IMR-90 (cell line): ENCODE data around the gene EDA. TPM values are rescaled to one million over a fixed set of nuclear protein-coding genes. Genes with fewer than 3 reads are reported as not detected.

Experiments used
- ATAC-seq: fragments of 200-7000 bp; cut with Tn5 transposase; 2 replicates; pipeline ENCODE4 v1.9.1; 2020; ENCODE audit warnings: low read depth, mild to moderate bottlenecking, moderate library complexity
- BruUV-seq: library from RNA; stranded (reverse); fragments of 400-500 nt; replicated peaks from 2 replicates; lab custom pipeline; 2021; lab: Mats Ljungman, UMichigan
- CTCF ChIA-PET: fragments of 300-600 bp; formaldehyde crosslinking; extraction: SDS; loops from one replicate; lab custom pipeline; 2021; ENCODE audit warnings: antibody characterized with exemption; lab: Yijun Ruan, JAX
- POLR2A ChIA-PET: fragments of 300-600 bp; sonication (Branson Sonifier 250); formaldehyde crosslinking; loops from one replicate; lab custom pipeline; 2022; ENCODE audit warnings: antibody characterized with exemption; ENCODE audit not compliant: unreplicated experiment; lab: Charles Lee
- DNase-seq: peaks from one replicate; pipeline ENCODE4 v3.0.0; 2013
- H2AFZ ChIP-seq: replicated peaks from 2 replicates; pipeline ENCODE3; 2013; ENCODE audit warnings: low read length, mild to moderate bottlenecking; ENCODE audit not compliant: poor library complexity
- H2AK5ac ChIP-seq: 2 replicates; pipeline ENCODE4 v1.6.1; 2013; ENCODE audit warnings: low read depth, low read length, inconsistent platforms
- H2AK9ac ChIP-seq: replicated peaks from 2 replicates; pipeline ENCODE3; 2013; ENCODE audit warnings: mild to moderate bottlenecking, low read depth, low read length, moderate library complexity; ENCODE audit not compliant: poor library complexity
- H2BK120ac ChIP-seq: 2 replicates; pipeline ENCODE4 v1.6.1; 2013; ENCODE audit warnings: low read depth, low read length, inconsistent platforms
- H2BK15ac ChIP-seq: 3 replicates; pipeline ENCODE4 v1.6.1; 2013; ENCODE audit warnings: low read depth, low read length, inconsistent platforms
- H2BK20ac ChIP-seq: 2 replicates; pipeline ENCODE4 v1.6.1; 2013; ENCODE audit warnings: low read depth, mild to moderate bottlenecking, inconsistent platforms, low read length, moderate library complexity
- H2BK5ac ChIP-seq: 2 replicates; pipeline ENCODE4 v1.6.1; 2013; ENCODE audit warnings: mild to moderate bottlenecking, low read depth, low read length, inconsistent platforms; ENCODE audit not compliant: poor library complexity, severe bottlenecking
- H3K14ac ChIP-seq: replicated peaks from 2 replicates; pipeline ENCODE4 v1.6.1; 2013; ENCODE audit warnings: low read depth, low read length, inconsistent platforms
- H3K18ac ChIP-seq: 2 replicates; pipeline ENCODE4 v1.6.1; 2013; ENCODE audit warnings: low read depth, low read length, control low read depth
- H3K23ac ChIP-seq: 2 replicates; pipeline ENCODE4 v1.6.1; 2013; ENCODE audit warnings: low read depth, low read length, inconsistent platforms
- H3K27ac ChIP-seq: 2 replicates; pipeline ENCODE4 v1.5.1; 2013; ENCODE audit warnings: mild to moderate bottlenecking, control low read depth, low read length; ENCODE audit not compliant: insufficient read depth
- H3K27me3 ChIP-seq: 2 replicates; pipeline ENCODE4 v1.6.1; 2013; ENCODE audit warnings: low read length; ENCODE audit not compliant: control insufficient read depth, insufficient read depth
- H3K36me3 ChIP-seq: 2 replicates; pipeline ENCODE4 v1.6.1; 2013; ENCODE audit warnings: low read length, mixed read lengths; ENCODE audit not compliant: control insufficient read depth, insufficient read depth
- H3K4ac ChIP-seq: 2 replicates; pipeline ENCODE4 v1.6.1; 2013; ENCODE audit warnings: low read depth, low read length, inconsistent platforms
- H3K4me1 ChIP-seq: 2 replicates; pipeline ENCODE4 v1.6.1; 2013; ENCODE audit warnings: low read length, mixed read lengths; ENCODE audit not compliant: control insufficient read depth, insufficient read depth
- H3K4me2 ChIP-seq: 2 replicates; pipeline ENCODE4 v1.6.1; 2013; ENCODE audit warnings: low read depth, mild to moderate bottlenecking, control low read depth, low read length, moderate library complexity
- H3K4me3 ChIP-seq: 2 replicates; pipeline ENCODE4 v1.5.1; 2013; ENCODE audit warnings: low read depth, mild to moderate bottlenecking, control low read depth, low read length, moderate library complexity; ENCODE audit not compliant: insufficient read depth
- H3K56ac ChIP-seq: 2 replicates; pipeline ENCODE4 v1.6.1; 2013; ENCODE audit warnings: low read length, inconsistent platforms; ENCODE audit not compliant: insufficient read depth; ENCODE audit errors: extremely low read depth
- H3K79me1 ChIP-seq, 2 experiments: 2 replicates each; pipeline ENCODE4 v1.6.1; 2013; ENCODE audit warnings: low read length in 2 of 2, inconsistent platforms in 1 of 2, low read depth in 1 of 2
- H3K9ac ChIP-seq: 2 replicates; pipeline ENCODE4 v1.6.1; 2013; ENCODE audit warnings: low read depth, low read length, control low read depth
- H3K9me1 ChIP-seq: 2 replicates; pipeline ENCODE4 v1.6.1; 2013; ENCODE audit warnings: low read length, inconsistent platforms; ENCODE audit not compliant: insufficient read depth
- H3K9me3 ChIP-seq: 2 replicates; pipeline ENCODE4 v1.6.1; 2013; ENCODE audit warnings: low read length; ENCODE audit not compliant: control insufficient read depth, insufficient read depth
- H4K20me1 ChIP-seq: 2 replicates; pipeline ENCODE4 v1.6.1; 2013; ENCODE audit warnings: low read length, inconsistent platforms; ENCODE audit not compliant: insufficient read depth
- H4K5ac ChIP-seq: 2 replicates; pipeline ENCODE4 v1.6.1; 2013; ENCODE audit warnings: mild to moderate bottlenecking, low read depth, low read length, control low read depth
- H4K8ac ChIP-seq, 2 experiments: 2 replicates each; pipeline ENCODE4 v1.6.1; 2013; ENCODE audit warnings: low read depth in 2 of 2, low read length in 2 of 2, control low read depth in 1 of 2, inconsistent platforms in 1 of 2
- H4K91ac ChIP-seq: 2 replicates; pipeline ENCODE4 v1.6.1; 2013; ENCODE audit warnings: low read depth, low read length, inconsistent platforms; ENCODE audit not compliant: insufficient read depth
- BHLHE40 ChIP-seq: fragments of 150-350 bp; IDR thresholded peaks from 2 replicates; pipeline ENCODE4 v1.6.1; 2016; ENCODE audit warnings: mild to moderate bottlenecking, low read depth, low read length
- CEBPB ChIP-seq: IDR thresholded peaks from 2 replicates; pipeline ENCODE4 v1.6.1; 2012; ENCODE audit warnings: low read depth, low read length, improper control_type of control experiment
- FOS ChIP-seq: fragments of 150-350 bp; IDR thresholded peaks from 2 replicates; pipeline ENCODE4 v1.6.1; 2016; ENCODE audit warnings: low read depth, low read length
- MAFK ChIP-seq: IDR thresholded peaks from 2 replicates; pipeline ENCODE4 v1.6.1; 2012; ENCODE audit warnings: low read depth, low read length, improper control_type of control experiment
- MAZ ChIP-seq: IDR thresholded peaks from 2 replicates; pipeline ENCODE4 v1.6.1; 2012; ENCODE audit warnings: low read depth, mild to moderate bottlenecking, low read length, improper control_type of control experiment, moderate library complexity, borderline replicate concordance
- MXI1 ChIP-seq: IDR thresholded peaks from 2 replicates; pipeline ENCODE4 v1.6.1; 2012; ENCODE audit warnings: low read depth, mild to moderate bottlenecking, low read length, moderate library complexity, borderline replicate concordance
- NFE2L2 ChIP-seq: fragments of 150-350 bp; IDR thresholded peaks from 2 replicates; pipeline ENCODE4 v1.6.1; 2016; ENCODE audit warnings: low read depth, mild to moderate bottlenecking, low read length
- POLR2A ChIP-seq: IDR thresholded peaks from 2 replicates; pipeline ENCODE4 v1.6.1; 2012; ENCODE audit warnings: mild to moderate bottlenecking, low read depth, low read length
- RAD21 ChIP-seq: IDR thresholded peaks from 2 replicates; pipeline ENCODE4 v1.6.1; 2012; ENCODE audit warnings: low read length, improper control_type of control experiment
- RCOR1 ChIP-seq: IDR thresholded peaks from 2 replicates; pipeline ENCODE4 v1.6.1; 2012; ENCODE audit warnings: mild to moderate bottlenecking, low read length, improper control_type of control experiment; ENCODE audit not compliant: insufficient replicate concordance
- SMC3 ChIP-seq: fragments of 150-350 bp; IDR thresholded peaks from 2 replicates; pipeline ENCODE4 v1.6.1; 2016; ENCODE audit warnings: low read depth, mild to moderate bottlenecking, antibody characterized with exemption, low read length, moderate library complexity
- WGBS, 2 experiments: methylation state at CpG; one replicate each; pipeline versions ENCODE4 v1.1.5 to v1.1.7; 2013; ENCODE audit warnings: missing lambda C conversion rate in 2 of 2; ENCODE audit not compliant: insufficient read length in 1 of 2; ENCODE audit errors: extremely low coverage in 2 of 2; 5-methylcytosine and 5-hydroxymethylcytosine counted together
- dilution Hi-C: fragments of 300-500 bp; cut with HindIII; formaldehyde crosslinking; loops from one replicate; pipeline ENCODE4 v1.14.3; 2018; ENCODE audit warnings: low sequenced_read_pairs; ENCODE audit not compliant: unreplicated experiment
- in situ Hi-C: fragments of 300-500 bp; cut with MboI; formaldehyde crosslinking; loops from 3 replicates; pipeline ENCODE4 v1.14.3; 2019; ENCODE audit warnings: low sequenced_read_pairs, inconsistent platforms, mixed read lengths
- intact Hi-C: fragments of 100-400 bp; cut with micrococcal nuclease; formaldehyde crosslinking; loops from 2 replicates; pipeline ENCODE4 v1.10.0; 2022
- polyA plus RNA-seq, 3 experiments: library from polyadenylated mRNA; depleted of rRNA; stranded (reverse); fragments of >200 nt; gene quantifications; 2 replicates each; pipeline ENCODE4 v1.2.3, GENCODE V29; 2012; ENCODE audit warnings: low replicate concordance in 1 of 3
- total RNA-seq: library from RNA; depleted of rRNA; stranded (reverse); fragments of >200 nt; gene quantifications from 2 replicates; pipeline ENCODE4 v1.2.3, GENCODE V29; 2012
- TF ChIP-seq, protein P1 (sequence below): fragments of 150-350 bp; IDR thresholded peaks from 2 replicates; pipeline ENCODE4 v1.6.1; 2016; ENCODE audit warnings: low read depth, mild to moderate bottlenecking, low read length, moderate library complexity, borderline replicate concordance
- TF ChIP-seq, protein P2 (sequence below): conservative IDR thresholded peaks from 2 replicates; pipeline ENCODE4 v1.5.1; 2012; ENCODE audit warnings: mild to moderate bottlenecking, low read depth, low read length, improper control_type of control experiment

EDA gene
- total and polyA plus RNA-seq, 2 of the 4 experiments (the other 2 are of a cell fraction) = under 0.01 TPM; not detected in 1

DNA sequence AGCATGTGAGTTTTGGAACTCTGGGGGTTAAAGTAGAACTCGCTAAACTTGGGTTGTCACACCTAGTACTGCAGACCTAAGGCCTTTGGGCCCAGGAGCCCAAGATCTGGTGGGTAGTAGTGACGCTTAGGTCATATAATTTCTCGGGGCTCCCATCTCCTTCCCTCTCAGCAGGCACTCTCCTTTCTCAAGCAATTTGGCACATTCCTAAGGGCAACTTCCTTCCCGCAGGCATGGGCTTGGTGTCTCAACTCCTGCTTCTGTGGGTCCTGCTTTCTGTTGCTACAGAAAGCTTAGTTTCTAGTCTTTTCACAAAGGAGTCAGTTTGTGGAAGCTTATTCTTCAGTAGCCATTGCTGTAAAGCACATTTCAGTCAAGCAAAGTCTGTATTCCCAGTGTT, 10.4 kb upstream of the EDA start:
- Histone ChIP-seq H2BK20ac (no peak overlapping the region), H2BK5ac (no peak overlapping the region), H3K56ac (no peak overlapping the region), H4K20me1 (no peaks in the 10 kb centered on the region), H3K4me3 (no peak overlapping the region), H3K4me2 (no peak overlapping the region), H4K91ac (no peak overlapping the region), H3K27me3 (peaks cover 6% of the 10 kb centered on the region; the same call in 1 of the 2 replicates), H4K8ac (no peak overlapping the region), H3K79me1 (no peaks in the 10 kb centered on the region), H2AFZ (no peak overlapping the region), H3K36me3 (no peaks in the 10 kb centered on the region), H3K14ac (no peak overlapping the region), H3K4me1 (no peaks in the 10 kb centered on the region), H2AK5ac (no peak overlapping the region), H3K27ac (no peak overlapping the region), H2BK120ac (no peak overlapping the region), H3K23ac (no peak overlapping the region), H4K5ac (no peak overlapping the region), H3K9me1 (no peaks in the 10 kb centered on the region), H2BK15ac (no peak overlapping the region), H3K18ac (no peak overlapping the region), H3K9me3 (no peaks in the 10 kb centered on the region), H3K4ac (no peak overlapping the region), H2AK9ac (no peak overlapping the region), H3K9ac (no peak overlapping the region)
- ATAC-seq (no peak), DNase-seq (no peak)
- in situ Hi-C loops = no loop called here
- dilution Hi-C loops = no loop called here
- CTCF ChIA-PET = no interaction called here
- WGBS, 2 experiments = 17% methylated on average over 2 of the region's 4 CpGs; no CpG with 5 or more reads in 1 of the 2 experiments
- POLR2A ChIA-PET = no interaction called here
- no TSS peak for BruUV-seq
- no peak for TF ChIP-seq RAD21
- TF ChIP-seq CEBPB = no peak
- TF ChIP-seq MAFK = no peak
- TF ChIP-seq SMC3 = no peak
- TF ChIP-seq POLR2A = no peak
- no peak for TF ChIP-seq FOS
- TF ChIP-seq NFE2L2 = no peak
- TF ChIP-seq, protein P1, sequence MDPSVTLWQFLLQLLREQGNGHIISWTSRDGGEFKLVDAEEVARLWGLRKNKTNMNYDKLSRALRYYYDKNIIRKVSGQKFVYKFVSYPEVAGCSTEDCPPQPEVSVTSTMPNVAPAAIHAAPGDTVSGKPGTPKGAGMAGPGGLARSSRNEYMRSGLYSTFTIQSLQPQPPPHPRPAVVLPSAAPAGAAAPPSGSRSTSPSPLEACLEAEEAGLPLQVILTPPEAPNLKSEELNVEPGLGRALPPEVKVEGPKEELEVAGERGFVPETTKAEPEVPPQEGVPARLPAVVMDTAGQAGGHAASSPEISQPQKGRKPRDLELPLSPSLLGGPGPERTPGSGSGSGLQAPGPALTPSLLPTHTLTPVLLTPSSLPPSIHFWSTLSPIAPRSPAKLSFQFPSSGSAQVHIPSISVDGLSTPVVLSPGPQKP = no peak
- TF ChIP-seq, protein P2, sequence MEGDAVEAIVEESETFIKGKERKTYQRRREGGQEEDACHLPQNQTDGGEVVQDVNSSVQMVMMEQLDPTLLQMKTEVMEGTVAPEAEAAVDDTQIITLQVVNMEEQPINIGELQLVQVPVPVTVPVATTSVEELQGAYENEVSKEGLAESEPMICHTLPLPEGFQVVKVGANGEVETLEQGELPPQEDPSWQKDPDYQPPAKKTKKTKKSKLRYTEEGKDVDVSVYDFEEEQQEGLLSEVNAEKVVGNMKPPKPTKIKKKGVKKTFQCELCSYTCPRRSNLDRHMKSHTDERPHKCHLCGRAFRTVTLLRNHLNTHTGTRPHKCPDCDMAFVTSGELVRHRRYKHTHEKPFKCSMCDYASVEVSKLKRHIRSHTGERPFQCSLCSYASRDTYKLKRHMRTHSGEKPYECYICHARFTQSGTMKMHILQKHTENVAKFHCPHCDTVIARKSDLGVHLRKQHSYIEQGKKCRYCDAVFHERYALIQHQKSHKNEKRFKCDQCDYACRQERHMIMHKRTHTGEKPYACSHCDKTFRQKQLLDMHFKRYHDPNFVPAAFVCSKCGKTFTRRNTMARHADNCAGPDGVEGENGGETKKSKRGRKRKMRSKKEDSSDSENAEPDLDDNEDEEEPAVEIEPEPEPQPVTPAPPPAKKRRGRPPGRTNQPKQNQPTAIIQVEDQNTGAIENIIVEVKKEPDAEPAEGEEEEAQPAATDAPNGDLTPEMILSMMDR = no peak
- no peak for TF ChIP-seq MAZ
- no peak for TF ChIP-seq BHLHE40
- no peak for TF ChIP-seq MXI1
- TF ChIP-seq RCOR1 = no peak
- intact Hi-C loops = no loop called here
